Fibroblast of skin of abdomen (primary cell): ENCODE results near the gene MYH8.

ENCODE experiments used
- DNase-seq: peaks from one replicate; pipeline ENCODE4 v3.0.0-alpha.2; 2013

MYH8 gene

DNA sequence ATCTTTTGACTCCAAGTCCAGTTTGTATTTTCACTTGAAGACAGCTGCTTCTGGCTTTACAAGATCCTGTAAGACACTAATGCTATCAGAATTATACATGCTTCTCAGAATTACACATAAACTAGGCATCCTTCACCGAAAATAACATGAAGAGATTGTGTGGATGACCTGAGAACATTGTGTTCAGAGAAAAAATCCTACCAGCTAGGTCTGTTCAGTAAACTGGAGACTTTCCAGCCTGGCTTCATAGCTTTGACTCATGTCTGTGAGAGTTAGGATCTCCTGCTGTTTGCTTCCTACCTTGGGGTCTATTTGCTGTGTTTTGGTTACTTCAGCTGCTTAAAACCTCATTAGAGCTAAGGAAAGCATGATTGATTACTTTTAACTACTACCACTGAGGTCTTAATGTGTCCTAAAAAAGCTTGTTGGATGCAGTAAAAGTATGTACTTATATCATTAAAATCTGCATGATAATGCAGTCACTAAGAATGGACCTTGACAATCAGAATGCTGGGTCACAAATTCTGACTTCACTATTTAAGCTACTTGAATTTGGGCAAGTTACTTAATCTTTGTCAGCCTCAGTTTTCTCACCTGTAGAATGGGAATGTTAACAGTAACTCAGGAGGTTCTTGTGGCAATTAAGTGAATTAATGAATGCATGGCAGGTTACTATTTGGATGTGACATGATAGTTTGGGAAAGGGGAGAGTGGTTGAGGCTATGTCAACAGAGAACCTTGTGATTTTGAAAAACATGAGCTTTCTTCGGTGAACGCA, 40.9 kb downstream of the MYH8 start:
- DNase-seq: peak; percentile 45

DNA sequence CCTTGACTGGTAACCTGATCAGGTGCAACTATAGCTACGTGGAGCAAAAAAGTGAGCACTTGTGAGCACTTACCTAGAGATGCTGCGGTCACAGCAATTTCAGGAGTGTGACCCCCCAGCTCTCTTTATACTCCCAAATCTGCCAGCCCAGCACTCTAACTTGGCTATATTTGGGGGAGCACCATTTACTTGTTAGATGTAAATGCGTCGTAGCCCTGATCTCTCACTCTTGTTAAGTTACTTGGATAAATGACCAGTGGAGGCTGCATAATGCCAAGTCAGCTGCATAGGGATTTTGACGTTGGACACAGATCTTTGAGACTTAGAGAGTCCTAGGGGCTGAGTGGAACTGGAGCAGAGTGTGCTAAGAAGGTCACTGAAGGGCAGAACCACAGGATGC, 48.8 kb downstream of the MYH8 start, which contains the start of gene MYH13:
TSS of gene MYH13 (minus strand) at position 101 of the 400 bp plus-strand sequence. CDS start 8,476 bp downstream, outside the sequence.
- no peak for DNase-seq

DNA sequence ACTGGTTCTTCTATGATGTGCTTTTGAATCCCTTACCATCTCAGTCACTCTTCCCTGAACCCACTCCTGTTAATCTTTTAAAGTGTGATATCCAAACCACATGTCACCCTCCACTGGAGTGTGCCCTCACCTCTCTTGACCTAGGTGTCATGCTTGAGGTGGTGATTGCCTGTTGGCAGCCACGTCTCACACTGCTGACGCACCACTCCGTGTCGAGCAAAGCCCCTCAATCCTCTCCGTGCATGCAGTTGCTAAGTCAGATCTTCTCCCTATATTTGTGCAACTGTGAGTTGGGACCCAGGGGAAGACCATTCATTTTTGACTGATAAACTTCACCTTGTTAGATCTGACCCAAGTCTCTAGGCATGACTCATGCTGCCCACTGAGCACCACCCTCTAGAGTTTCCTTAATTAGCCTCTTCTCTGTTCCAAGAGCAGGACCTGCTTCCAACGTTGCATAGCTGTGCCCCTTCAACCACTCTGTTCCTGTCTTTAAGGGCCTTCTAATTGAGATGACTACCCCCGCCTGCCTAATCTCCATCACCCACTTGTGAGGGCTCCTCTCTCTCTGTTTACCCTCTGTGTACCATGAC, 51.6 kb downstream of the MYH8 start:
- DNase-seq: no peak

DNA sequence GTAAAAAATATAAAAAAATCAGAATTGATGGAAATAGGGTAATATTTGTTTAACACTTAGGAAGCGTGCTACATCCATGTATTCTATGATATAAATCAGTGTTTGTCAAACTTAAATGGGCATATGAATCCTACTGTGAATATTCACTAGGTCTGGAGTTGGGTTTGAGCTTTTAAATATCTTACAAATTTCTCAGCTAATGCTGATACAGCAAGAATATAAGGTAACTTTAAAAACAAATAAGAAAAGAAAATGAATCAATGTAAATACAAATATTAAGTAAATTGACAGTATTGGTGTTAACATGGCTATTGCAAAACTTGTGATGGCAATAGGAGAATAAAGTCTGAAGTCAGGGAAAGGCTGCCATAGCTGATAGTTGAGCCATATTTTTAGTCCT, 52.5 kb downstream of the MYH8 start:
- no peak for DNase-seq

DNA sequence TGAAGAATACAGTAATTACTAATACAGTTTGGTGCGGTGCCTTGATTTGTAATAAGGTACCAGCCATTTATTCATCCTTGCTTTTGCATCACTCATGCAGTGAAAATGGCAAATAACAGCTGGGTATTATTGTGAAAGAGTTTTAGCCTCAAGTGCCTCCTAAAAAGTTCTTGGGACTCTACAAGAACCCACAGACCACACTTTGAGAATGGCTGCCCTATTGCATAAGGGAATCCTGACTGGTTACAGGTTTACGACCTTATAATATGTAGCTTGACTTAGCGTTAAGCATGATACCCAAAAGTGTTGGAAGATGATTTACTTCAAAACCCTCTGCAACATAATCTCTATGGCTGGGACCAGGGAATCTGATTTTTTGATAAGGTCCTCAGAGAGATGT, 53.2 kb downstream of the MYH8 start:
- DNase-seq: no peak

DNA sequence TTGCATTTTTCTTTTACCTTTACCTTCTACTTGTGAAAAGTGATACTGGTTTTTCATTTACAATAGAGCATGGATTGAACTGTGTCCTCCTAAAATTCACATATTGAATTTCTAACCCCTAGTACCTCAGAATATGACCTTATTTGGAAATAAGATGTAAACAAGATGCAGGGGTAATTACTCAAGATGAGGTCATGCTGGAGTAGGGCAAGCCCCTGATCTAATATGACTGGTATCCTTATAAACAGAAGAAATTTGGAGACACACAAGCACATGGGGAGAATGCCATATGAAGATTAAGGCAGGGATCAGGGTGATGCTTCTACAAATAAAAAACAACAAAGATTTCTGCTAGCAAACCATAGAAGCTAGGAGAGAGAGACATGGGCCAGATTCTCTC, 61.2 kb downstream of the MYH8 start:
- DNase-seq: peak; percentile 48

DNA sequence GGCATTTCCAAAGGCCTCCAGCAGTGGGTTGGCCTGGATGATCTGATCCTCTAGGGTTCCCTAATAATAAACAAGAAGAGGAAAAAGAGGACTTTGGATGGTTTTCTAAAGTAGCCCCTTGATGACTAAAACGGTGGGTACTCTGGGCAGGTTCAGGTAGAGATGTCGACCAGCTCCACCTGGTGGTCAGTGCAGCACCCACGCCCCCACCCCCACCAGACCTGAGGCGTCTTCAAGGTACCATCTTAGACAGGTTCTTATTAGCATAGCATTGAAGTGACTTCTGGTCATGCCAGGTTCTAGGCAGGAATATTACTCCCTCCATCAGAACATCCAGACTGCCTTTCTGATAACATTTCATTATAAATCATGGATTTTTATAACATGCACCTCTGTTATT, 64.0 kb downstream of the MYH8 start:
- DNase-seq: no peak

DNA sequence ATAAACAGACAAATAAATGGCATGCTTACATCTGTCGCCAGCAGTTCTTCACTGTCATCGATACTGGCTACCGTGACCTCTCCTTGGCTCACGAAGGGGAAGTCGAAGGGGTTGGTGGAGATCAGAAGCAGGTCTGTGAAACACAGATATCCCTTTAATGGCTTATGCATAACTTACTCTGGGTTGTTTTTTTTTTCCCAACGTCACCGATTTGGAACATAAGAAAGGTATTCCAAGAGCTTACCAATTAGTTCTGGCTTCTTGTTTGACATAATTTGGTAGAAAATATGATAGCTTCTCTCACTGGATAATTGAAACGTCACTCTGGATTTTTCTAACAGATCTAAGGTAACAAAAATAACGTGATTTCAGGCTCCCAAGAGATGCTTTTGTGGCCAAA, 67.1 kb downstream of the MYH8 start:
- no peak for DNase-seq

DNA sequence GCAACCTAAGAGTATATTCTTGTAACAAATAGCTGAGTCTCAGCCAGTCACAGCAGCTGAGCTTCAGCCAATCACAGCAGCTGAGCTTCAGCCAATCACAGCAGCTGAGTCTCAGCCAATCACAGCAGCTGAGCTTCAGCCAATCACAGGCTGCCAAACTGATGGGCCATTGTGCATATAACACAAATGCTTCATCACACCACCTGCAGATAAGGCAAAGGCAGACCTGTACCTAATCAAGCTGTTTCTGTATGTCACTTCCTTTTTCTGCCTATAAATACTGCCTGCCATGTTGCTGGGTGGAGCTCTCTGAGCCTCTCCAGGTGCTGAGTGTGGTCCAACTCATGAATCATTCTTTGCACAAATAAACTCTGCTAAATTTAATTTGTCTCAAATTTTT, 68.9 kb downstream of the MYH8 start:
- no peak for DNase-seq

DNA sequence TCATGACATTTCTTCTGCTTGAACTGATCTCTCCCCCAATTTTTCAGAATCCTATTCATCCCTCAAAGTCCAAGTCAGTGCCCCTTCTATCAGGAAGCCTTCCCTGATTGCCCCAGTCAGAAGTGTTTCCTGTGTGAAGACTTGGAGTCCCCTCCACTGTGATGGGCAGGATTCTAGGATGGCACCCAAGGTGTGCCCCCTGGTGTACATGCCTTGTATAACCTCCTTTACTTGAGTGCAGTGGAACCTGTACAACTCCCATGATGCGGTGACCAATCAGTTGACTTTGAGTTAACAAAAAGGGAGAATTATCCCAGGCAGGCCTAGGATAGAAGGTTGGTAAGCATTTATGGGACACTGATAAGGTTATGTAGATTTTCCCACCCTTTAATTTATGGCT, 72.3 kb downstream of the MYH8 start:
- no peak for DNase-seq

DNA sequence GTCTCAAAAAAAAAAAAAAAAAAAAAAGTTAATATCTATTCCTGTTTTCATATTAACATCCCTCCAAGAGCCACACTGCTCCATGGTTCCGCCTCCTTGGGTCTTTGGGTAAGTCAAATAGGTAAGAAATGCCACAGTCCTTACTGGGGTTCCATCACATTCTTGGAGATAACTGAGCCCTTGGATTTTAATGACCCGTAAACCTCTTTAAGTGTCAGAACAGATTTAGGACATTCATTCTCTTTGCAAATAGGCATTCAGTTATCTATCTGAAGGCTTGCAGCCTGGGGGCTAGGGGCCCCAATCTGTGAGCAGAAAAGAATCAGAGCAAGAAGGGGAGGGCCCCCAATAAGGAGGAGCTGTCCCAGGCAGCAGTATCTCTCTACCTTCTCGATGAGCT, 76.9 kb downstream of the MYH8 start:
- no peak for DNase-seq
